ENCODE data around the gene ENPP4. TPM values are rescaled to one million over a fixed set of nuclear protein-coding genes. Genes with fewer than 3 reads are reported as not detected.

The ENPP4 gene
- total RNA-seq, 1 experiment from 2014 or later = 5.4 TPM

DNA sequence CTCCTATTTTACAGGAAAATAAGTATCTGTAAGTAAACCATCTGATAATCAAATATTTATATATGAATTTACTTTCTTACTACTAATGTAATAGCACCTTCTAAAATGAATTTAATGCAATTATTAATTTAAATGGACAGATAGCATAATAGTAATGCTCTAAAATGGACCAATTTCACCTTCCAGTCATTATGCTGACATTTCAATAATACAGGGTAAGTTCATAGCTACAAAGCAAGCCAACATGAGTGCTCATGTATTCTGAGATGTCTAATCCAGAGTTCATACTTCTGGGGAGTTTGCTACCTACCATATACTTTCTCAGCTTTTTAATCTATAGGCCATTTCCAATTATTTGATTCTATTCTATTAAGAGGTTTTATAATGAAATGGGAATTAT is 29.4 kb downstream of the ENPP4 start:
- Histone ChIP-seq H3K9me3 (ENCODE audit: control insufficient read depth, insufficient read depth, low read depth, low read length) (no peaks in the 10 kb centered on the region), H3K4me3 (ENCODE audit: low read depth in 2 of 2, low read length in 2 of 2) (no peak overlapping the region), H3K27me3 (ENCODE audit: control insufficient read depth, insufficient read depth, low read length) (peaks cover 5% of the 10 kb centered on the region; the same call in 1 of the 2 replicates), H3K36me3 (ENCODE audit: control insufficient read depth, insufficient read depth, low read length) (no peaks in the 10 kb centered on the region), H3K4me1 (ENCODE audit: control insufficient read depth, insufficient read depth, low read length) (no peaks in the 10 kb centered on the region), H3K27ac (ENCODE audit: low read length) (no peak overlapping the region)
- BruUV-seq (replicated peaks) = no TSS peak
- POLR2A ChIA-PET = no interaction called here
- DNase-seq (ENCODE audit: low read depth, low spot score) (no peak), ATAC-seq (no peak)
- TF ChIP-seq SIN3A (IDR thresholded peaks at IDR 0.05; ENCODE audit: borderline replicate concordance, insufficient read depth, low read depth, low read length) (no peak), POLR2AphosphoS5 (IDR thresholded peaks at IDR 0.05; ENCODE audit: low read depth, low read length) (no peak), TCF7L2 (IDR thresholded peaks at IDR 0.05; ENCODE audit: low read depth, low read length) (no peak)
- TF ChIP-seq, protein P1, sequence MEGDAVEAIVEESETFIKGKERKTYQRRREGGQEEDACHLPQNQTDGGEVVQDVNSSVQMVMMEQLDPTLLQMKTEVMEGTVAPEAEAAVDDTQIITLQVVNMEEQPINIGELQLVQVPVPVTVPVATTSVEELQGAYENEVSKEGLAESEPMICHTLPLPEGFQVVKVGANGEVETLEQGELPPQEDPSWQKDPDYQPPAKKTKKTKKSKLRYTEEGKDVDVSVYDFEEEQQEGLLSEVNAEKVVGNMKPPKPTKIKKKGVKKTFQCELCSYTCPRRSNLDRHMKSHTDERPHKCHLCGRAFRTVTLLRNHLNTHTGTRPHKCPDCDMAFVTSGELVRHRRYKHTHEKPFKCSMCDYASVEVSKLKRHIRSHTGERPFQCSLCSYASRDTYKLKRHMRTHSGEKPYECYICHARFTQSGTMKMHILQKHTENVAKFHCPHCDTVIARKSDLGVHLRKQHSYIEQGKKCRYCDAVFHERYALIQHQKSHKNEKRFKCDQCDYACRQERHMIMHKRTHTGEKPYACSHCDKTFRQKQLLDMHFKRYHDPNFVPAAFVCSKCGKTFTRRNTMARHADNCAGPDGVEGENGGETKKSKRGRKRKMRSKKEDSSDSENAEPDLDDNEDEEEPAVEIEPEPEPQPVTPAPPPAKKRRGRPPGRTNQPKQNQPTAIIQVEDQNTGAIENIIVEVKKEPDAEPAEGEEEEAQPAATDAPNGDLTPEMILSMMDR (IDR thresholded peaks at IDR 0.05) = no peak
- TF ChIP-seq, protein P2, sequence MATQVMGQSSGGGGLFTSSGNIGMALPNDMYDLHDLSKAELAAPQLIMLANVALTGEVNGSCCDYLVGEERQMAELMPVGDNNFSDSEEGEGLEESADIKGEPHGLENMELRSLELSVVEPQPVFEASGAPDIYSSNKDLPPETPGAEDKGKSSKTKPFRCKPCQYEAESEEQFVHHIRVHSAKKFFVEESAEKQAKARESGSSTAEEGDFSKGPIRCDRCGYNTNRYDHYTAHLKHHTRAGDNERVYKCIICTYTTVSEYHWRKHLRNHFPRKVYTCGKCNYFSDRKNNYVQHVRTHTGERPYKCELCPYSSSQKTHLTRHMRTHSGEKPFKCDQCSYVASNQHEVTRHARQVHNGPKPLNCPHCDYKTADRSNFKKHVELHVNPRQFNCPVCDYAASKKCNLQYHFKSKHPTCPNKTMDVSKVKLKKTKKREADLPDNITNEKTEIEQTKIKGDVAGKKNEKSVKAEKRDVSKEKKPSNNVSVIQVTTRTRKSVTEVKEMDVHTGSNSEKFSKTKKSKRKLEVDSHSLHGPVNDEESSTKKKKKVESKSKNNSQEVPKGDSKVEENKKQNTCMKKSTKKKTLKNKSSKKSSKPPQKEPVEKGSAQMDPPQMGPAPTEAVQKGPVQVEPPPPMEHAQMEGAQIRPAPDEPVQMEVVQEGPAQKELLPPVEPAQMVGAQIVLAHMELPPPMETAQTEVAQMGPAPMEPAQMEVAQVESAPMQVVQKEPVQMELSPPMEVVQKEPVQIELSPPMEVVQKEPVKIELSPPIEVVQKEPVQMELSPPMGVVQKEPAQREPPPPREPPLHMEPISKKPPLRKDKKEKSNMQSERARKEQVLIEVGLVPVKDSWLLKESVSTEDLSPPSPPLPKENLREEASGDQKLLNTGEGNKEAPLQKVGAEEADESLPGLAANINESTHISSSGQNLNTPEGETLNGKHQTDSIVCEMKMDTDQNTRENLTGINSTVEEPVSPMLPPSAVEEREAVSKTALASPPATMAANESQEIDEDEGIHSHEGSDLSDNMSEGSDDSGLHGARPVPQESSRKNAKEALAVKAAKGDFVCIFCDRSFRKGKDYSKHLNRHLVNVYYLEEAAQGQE (IDR thresholded peaks at IDR 0.05; ENCODE audit: insufficient read depth in 1 of 2, low read depth in 2 of 2, low read length in 1 of 2) = no peak
- intact Hi-C loops (cut with micrococcal nuclease; ENCODE audit: unreplicated experiment) (no loop called here), in situ Hi-C loops (cut with HindIII; ENCODE audit: low pct_unique_long_range_greater_than_20kb, low sequenced_read_pairs) (no loop called here)
- CTCF ChIA-PET = no interaction called here

GRCh38 chr6:46160102-46160501 is 30.3 kb downstream of the ENPP4 start:
- TF ChIP-seq, protein P2 (IDR thresholded peaks at IDR 0.05; ENCODE audit: insufficient read depth in 1 of 2, low read depth in 2 of 2, low read length in 1 of 2) = no peak
- TF ChIP-seq POLR2AphosphoS5 (IDR thresholded peaks at IDR 0.05; ENCODE audit: low read depth, low read length) (no peak), SIN3A (IDR thresholded peaks at IDR 0.05; ENCODE audit: borderline replicate concordance, insufficient read depth, low read depth, low read length) (no peak), TCF7L2 (IDR thresholded peaks at IDR 0.05; ENCODE audit: low read depth, low read length) (no peak)
- TF ChIP-seq, protein P1 (IDR thresholded peaks at IDR 0.05) = no peak
- BruUV-seq (replicated peaks) = no TSS peak
- no peak for ATAC-seq

More at GRCh38 chr6:46160102-46160501, 30.3 kb downstream of the ENPP4 start:
- H3K36me3 ChIP-seq (ENCODE audit: control insufficient read depth, insufficient read depth, low read length) = no peaks in the 10 kb centered on the region
- H3K9me3 ChIP-seq (ENCODE audit: control insufficient read depth, insufficient read depth, low read depth, low read length) = no peaks in the 10 kb centered on the region
- H3K27ac ChIP-seq (ENCODE audit: low read length) = no peak overlapping the region
- H3K4me3 ChIP-seq (ENCODE audit: low read depth in 2 of 2, low read length in 2 of 2) = no peak overlapping the region
- intact Hi-C loops (cut with micrococcal nuclease; ENCODE audit: unreplicated experiment) (no loop called here), in situ Hi-C loops (cut with HindIII; ENCODE audit: low pct_unique_long_range_greater_than_20kb, low sequenced_read_pairs) (no loop called here)
- no peak for DNase-seq (ENCODE audit: low read depth, low spot score)
- ChIA-PET POLR2A (no interaction called here), CTCF (no interaction called here)
- H3K27me3 ChIP-seq (ENCODE audit: control insufficient read depth, insufficient read depth, low read length) = peaks cover 5% of the 10 kb centered on the region; the same call in 1 of the 2 replicates
- H3K4me1 ChIP-seq (ENCODE audit: control insufficient read depth, insufficient read depth, low read length) = no peaks in the 10 kb centered on the region

Data from Panc1 (cell line).